ENCODE data around the gene TSPAN4.

Gene TSPAN4

DNA sequence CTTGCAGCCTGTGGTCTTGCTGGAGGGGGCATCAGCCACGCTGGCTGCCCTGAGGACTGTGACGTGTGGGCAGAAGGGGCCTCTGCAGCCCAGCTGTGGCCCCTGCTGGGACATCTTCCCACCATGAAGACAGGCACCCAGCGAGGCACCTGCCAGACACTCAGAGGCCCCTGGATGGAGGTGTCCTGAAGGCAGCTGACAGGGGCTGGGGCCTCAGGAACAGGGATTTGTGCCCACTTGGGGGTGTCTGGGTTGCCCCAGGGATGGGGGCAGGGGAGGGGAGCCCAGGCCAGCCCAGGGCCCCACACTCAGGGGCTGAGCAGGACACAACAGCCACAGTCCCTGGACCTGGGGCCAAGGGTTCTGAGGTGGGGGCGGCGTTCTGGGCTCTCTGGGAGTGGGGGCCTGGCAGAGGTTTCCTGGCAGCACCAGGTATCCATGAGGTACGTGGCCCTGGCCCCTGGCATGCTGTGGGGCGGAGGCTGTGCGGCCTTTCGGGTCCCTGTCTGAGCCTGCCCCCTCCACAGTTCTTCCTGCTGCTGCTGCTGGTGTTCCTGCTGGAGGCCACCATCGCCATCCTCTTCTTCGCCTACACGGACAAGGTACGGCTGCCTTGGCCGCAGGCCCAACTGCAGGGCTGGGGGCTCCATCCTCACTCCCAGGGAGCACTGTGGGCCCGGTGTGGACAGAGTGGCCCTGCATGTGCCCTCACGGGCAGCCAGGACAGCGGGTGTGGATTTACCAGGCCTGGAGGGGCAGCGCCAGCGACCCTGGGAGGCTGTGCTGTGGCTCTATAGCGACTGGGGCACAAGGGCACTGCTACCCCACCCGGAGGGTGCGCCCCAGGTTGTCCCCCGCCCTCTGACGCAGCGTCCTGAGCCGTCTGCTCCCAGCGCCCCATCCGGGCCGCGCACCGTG is 21.5 kb downstream of the TSPAN4 start:
- no peak for DNase-seq (ENCODE audit: low spot score)
- H3K36me3 Mint-ChIP-seq (ENCODE audit: low read depth) = no peaks in the 10 kb centered on the region
- no peaks in the 10 kb centered on the region for H3K27me3 Mint-ChIP-seq (ENCODE audit: low read depth)
- no peak overlapping the region for H3K27ac Mint-ChIP-seq
- no peaks in the 10 kb centered on the region for H3K9me3 Mint-ChIP-seq
- H3K4me1 Mint-ChIP-seq (ENCODE audit: low read depth) = no peaks in the 10 kb centered on the region
- no peak overlapping the region for H3K4me3 Mint-ChIP-seq

DNA sequence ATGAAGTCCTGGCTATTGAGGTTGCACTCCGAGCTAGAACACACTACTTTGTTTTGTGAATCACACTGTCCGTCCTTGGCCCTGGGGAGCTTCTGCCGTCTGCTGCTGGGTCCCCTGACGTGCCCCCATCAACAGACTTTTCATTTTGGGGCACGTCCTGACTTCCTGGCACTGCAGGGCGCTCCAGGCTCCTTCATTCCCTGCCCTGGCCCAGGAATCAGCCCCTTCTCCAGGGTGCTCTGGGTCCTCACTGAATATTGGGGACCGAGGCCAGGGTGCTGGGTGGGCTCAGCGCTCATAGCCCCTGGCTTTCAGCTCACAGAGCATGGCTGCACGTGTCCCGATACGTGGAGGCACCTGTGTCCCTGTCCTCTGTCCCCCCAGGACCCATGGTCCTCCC is 22.2 kb downstream of the TSPAN4 start:
- Mint-ChIP-seq H3K4me1 (ENCODE audit: low read depth) (no peaks in the 10 kb centered on the region), H3K36me3 (ENCODE audit: low read depth) (no peaks in the 10 kb centered on the region), H3K27ac (no peak overlapping the region), H3K27me3 (ENCODE audit: low read depth) (no peaks in the 10 kb centered on the region), H3K4me3 (no peak overlapping the region), H3K9me3 (no peaks in the 10 kb centered on the region)
- DNase-seq (ENCODE audit: low spot score) = no peak

DNA sequence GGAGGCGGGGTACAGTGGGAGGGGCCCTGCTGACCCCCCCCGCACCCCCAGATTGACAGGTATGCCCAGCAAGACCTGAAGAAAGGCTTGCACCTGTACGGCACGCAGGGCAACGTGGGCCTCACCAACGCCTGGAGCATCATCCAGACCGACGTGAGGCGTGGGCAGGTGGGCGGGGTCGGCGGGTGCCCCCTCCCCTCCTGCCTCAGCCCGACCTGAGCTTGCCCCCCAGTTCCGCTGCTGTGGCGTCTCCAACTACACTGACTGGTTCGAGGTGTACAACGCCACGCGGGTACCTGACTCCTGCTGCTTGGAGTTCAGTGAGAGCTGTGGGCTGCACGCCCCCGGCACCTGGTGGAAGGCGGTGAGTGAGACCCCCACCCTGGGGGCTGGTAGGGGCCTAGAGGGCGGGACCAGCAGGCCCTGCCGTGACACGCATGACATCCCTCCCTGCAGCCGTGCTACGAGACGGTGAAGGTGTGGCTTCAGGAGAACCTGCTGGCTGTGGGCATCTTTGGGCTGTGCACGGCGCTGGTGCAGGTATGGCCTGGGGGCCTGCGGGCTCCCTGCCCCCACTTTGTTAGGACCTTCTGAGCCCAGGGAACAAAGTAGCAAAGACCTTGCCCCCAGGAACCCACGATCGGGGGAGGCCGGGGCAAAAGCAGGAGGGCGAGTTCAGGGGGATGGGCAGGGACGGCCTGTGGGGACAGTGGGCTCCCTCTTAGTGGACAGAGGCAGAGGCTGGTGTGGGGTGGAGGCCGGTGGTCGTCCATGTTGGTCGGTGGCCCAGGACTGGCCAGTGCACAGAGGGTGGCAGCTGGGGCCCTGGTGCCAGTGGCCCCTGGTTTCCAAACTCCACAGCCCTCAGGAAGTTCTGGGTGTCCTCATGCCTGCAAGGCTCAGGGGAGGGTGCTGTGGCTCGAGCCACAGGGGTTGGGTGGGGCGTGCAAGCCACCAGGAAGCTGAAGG is 23.1 kb downstream of the TSPAN4 start:
- Mint-ChIP-seq H3K27ac (no peak overlapping the region), H3K9me3 (no peaks in the 10 kb centered on the region), H3K4me1 (ENCODE audit: low read depth) (no peaks in the 10 kb centered on the region), H3K36me3 (ENCODE audit: low read depth) (no peaks in the 10 kb centered on the region), H3K4me3 (no peak overlapping the region), H3K27me3 (ENCODE audit: low read depth) (no peaks in the 10 kb centered on the region)
- DNase-seq (ENCODE audit: low spot score) = no peak

DNA sequence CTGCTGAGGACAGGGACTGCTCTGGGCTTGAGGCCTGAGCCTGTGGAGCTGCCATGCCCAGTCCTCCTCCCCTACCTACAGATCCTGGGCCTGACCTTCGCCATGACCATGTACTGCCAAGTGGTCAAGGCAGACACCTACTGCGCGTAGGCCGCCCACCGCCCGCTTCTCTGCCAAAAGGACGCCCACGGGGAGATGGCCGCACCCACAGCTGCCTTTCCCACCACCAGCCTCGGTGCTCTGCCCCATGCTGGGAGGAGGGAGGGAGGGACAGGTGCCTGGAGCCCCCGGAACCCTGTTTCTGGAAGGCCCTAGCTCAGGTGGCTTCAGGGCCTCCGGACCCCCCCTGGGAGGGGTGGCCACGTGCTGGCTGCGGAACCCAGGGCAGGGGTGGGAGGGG is 23.8 kb downstream of the TSPAN4 start:
- Mint-ChIP-seq H3K27me3 (ENCODE audit: low read depth) (no peaks in the 10 kb centered on the region), H3K9me3 (no peaks in the 10 kb centered on the region), H3K27ac (no peak overlapping the region), H3K4me3 (no peak overlapping the region), H3K36me3 (ENCODE audit: low read depth) (no peaks in the 10 kb centered on the region), H3K4me1 (ENCODE audit: low read depth) (no peaks in the 10 kb centered on the region)
- no peak for DNase-seq (ENCODE audit: low spot score)

DNA sequence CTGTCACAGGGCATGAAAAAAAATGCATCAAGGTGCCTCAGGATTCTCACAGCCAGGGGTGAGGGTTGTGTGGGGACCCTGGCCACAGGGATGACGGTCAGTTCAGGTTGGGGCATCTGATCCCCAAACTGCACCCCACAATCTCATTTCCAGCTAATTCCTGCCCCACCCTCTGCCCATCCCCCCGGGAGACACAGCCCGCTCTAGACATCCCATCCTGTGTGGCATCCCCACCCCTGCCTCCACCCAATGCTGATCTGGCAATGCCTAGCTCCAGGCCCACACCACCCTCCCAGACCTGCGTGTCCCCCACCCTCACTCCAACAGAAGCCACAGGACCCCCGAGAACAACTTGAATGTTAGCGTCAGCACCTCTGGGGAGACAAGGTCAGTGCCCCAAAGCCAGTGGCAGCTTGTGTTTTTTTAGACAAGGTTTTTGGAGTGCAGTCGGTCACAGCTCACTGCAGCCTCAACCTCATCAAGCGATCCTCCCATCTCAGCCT is 25.3 kb downstream of the TSPAN4 start:
- Mint-ChIP-seq H3K4me3 (no peak overlapping the region), H3K9me3 (no peaks in the 10 kb centered on the region), H3K4me1 (ENCODE audit: low read depth) (no peaks in the 10 kb centered on the region), H3K27ac (no peak overlapping the region), H3K36me3 (ENCODE audit: low read depth) (no peaks in the 10 kb centered on the region), H3K27me3 (ENCODE audit: low read depth) (no peaks in the 10 kb centered on the region)
- no peak for DNase-seq (ENCODE audit: low spot score)

DNA sequence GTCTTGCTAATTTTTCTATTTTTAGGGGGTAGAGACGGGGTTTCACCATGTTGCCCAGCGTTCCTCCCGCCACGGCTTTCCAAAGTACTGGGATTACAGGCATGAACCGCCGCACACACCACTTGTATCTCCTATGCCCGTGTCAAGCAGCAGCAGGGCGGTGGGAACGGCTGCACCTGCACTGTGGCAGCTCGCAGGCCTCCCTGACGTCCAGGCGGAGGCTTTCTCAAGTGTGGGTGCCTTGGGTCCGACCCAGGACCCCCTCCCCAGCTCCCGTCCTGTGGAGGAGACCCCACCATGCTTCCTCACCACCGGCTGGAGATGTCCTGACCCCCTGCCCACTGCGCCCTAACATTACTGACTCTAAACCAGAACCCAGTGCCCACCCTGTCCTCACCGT is 25.7 kb downstream of the TSPAN4 start:
- Mint-ChIP-seq H3K4me3 (no peak overlapping the region), H3K9me3 (no peaks in the 10 kb centered on the region)

DNA sequence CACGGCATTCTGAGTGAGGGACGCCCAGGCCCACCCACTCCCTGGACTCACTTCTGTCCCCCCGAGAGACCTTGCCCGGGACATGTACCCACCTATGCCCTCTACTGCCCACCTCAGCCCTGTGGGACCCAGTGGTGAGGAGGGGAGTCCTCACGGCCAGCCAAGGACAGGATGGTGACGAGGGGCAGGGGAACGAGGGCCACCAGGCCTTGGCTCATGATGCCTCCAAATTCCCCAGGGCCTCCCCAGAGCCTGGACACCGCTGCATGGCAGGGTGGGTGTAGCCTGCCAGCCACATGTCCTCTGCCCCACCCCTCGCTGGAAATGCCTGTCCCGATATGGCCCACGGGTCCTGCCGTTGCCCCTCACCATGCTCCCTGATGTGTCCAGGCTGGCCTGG is 26.1 kb downstream of the TSPAN4 start:
- Mint-ChIP-seq H3K27ac (no peak overlapping the region), H3K27me3 (ENCODE audit: low read depth) (no peaks in the 10 kb centered on the region), H3K9me3 (no peaks in the 10 kb centered on the region), H3K4me1 (ENCODE audit: low read depth) (no peaks in the 10 kb centered on the region), H3K4me3 (no peak overlapping the region), H3K36me3 (ENCODE audit: low read depth) (no peaks in the 10 kb centered on the region)
- no peak for DNase-seq (ENCODE audit: low spot score)

More for the DNA sequence above, 25.7 kb downstream of the TSPAN4 start:
- no peak for DNase-seq (ENCODE audit: low spot score)
- no peaks in the 10 kb centered on the region for H3K36me3 Mint-ChIP-seq (ENCODE audit: low read depth)
- H3K4me1 Mint-ChIP-seq (ENCODE audit: low read depth) = no peaks in the 10 kb centered on the region
- H3K27me3 Mint-ChIP-seq (ENCODE audit: low read depth) = no peaks in the 10 kb centered on the region
- H3K27ac Mint-ChIP-seq = no peak overlapping the region

DNA sequence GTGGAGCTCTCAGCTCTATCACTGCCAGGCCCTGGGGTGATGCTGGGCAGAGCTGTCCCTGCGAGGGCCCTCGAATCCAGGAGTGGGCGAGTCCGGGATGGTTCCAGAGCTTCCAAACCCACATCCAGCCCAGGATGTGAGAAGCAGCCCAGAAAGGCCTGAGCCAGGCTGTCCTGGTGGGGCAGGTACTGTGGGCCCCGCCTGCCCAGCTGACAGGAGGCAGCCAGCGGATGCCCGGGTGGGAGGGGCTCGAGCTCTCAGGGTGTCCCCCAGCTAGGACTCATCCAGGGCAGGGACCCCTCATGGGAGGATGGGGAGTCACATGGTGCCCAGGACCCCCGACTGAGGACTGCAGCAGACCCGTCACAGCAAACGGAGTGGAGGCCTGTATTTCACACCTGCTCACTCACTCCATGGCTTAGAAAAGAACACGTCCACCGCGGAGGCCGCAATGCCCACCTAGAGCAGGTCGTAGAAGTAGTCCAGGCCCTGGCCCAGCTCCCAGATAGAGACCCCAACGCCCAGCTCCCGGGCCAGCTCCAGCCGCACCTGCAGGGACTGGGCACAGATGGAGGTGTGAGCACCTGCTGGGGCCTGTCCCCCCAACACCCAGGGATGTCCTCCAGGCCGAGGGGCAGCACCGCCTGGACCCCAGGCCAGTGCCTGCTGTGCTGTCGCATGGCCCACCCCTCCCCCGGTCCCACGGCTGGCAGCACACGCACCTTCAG is 26.9 kb downstream of the TSPAN4 start:
- H3K9me3 Mint-ChIP-seq = no peaks in the 10 kb centered on the region
- no peaks in the 10 kb centered on the region for H3K36me3 Mint-ChIP-seq (ENCODE audit: low read depth)
- no peaks in the 10 kb centered on the region for H3K27me3 Mint-ChIP-seq (ENCODE audit: low read depth)
- DNase-seq (ENCODE audit: low spot score) = no peak
- H3K4me3 Mint-ChIP-seq = no peak overlapping the region
- no peak overlapping the region for H3K27ac Mint-ChIP-seq
- H3K4me1 Mint-ChIP-seq (ENCODE audit: low read depth) = no peaks in the 10 kb centered on the region

DNA sequence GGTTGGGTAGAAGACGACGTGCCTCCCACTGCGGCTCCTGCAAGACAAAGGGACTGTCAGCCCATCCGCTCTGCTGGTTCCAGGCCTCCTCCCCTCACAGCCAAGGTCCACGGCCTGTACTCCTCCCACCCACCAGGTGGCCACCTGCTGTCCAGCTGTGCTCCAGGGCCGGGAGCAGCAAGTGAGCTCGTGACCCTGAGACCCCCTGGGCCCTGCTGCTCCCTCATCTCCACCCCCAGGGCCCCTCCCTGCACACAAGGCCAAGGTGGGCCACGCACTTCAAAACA is 27.4 kb downstream of the TSPAN4 start:
- no peaks in the 10 kb centered on the region for H3K4me1 Mint-ChIP-seq (ENCODE audit: low read depth)
- no peaks in the 10 kb centered on the region for H3K9me3 Mint-ChIP-seq
- no peak for DNase-seq (ENCODE audit: low spot score)
- no peaks in the 10 kb centered on the region for H3K27me3 Mint-ChIP-seq (ENCODE audit: low read depth)
- H3K27ac Mint-ChIP-seq = no peak overlapping the region
- H3K4me3 Mint-ChIP-seq = no peak overlapping the region
- H3K36me3 Mint-ChIP-seq (ENCODE audit: low read depth) = no peaks in the 10 kb centered on the region

DNA sequence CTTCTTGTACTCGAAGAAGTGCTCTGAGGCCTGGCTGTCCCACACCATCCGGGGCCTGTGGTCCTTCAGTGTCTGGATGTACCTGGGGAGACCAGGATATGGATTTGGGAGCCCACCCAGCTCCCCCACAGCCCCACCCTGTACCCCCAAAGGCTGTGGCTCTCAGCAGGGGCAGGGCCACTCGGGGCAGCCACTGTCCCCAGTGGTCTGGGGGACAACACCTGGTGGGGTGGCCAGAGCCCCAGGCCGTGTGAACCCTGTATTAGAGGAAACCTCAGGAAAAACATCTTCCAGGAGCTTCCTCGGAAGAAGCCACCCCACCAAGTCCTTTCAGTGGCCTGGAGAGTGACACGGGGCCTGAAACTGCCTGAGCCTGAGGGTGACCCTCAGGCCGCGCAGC is 27.8 kb downstream of the TSPAN4 start:
- no peaks in the 10 kb centered on the region for H3K9me3 Mint-ChIP-seq
- no peaks in the 10 kb centered on the region for H3K27me3 Mint-ChIP-seq (ENCODE audit: low read depth)
- H3K36me3 Mint-ChIP-seq (ENCODE audit: low read depth) = no peaks in the 10 kb centered on the region
- no peaks in the 10 kb centered on the region for H3K4me1 Mint-ChIP-seq (ENCODE audit: low read depth)
- DNase-seq (ENCODE audit: low spot score) = no peak
- no peak overlapping the region for H3K4me3 Mint-ChIP-seq
- H3K27ac Mint-ChIP-seq = no peak overlapping the region

DNA sequence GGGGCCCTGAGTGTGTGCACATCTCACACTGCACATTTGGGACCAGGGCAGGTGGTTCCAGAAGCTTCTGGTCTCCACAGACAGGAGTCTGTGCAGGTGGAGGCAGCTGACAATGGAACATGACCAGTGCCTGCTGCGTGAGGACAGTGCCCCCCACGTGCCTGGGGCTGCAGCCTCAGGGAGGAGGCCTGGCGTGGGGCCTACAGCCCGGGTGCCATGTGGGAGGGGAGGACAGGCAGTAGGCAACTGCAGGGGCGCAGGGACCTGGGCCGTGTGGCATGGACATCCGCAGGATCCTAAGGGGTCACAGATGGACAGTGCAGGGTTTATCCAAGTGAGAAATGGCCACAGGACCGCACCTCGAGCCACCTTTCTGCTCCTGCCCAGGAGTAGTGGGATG is 28.8 kb downstream of the TSPAN4 start:
- DNase-seq (ENCODE audit: low spot score) = no peak
- Mint-ChIP-seq H3K27ac (no peak overlapping the region), H3K27me3 (ENCODE audit: low read depth) (no peaks in the 10 kb centered on the region), H3K4me1 (ENCODE audit: low read depth) (no peaks in the 10 kb centered on the region), H3K4me3 (no peak overlapping the region), H3K9me3 (no peaks in the 10 kb centered on the region), H3K36me3 (ENCODE audit: low read depth) (no peaks in the 10 kb centered on the region)

DNA sequence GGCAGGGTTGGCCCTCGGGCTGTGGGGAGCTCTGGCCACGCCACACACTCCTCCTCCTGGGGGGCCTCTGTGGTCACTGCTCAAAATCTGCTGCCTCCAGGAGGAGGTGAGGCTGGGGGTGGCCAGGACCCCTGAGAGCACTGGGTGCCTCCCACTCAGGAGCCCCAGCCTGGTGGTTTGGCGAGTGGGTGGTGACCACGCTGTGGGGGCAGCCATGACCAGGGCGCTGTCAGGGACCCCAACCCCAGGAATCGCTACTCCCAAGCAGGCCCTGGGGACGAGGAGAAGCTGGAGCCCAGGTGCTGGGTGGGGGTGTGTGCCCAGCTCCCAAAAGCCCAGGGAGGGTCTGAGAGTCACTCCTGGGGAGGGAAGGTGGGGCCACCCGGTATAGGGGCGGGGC is 30.1 kb downstream of the TSPAN4 start:
- Mint-ChIP-seq H3K27ac (no peak overlapping the region), H3K9me3 (no peaks in the 10 kb centered on the region), H3K36me3 (ENCODE audit: low read depth) (no peaks in the 10 kb centered on the region), H3K27me3 (ENCODE audit: low read depth) (no peaks in the 10 kb centered on the region), H3K4me3 (no peak overlapping the region), H3K4me1 (ENCODE audit: low read depth) (no peaks in the 10 kb centered on the region)
- DNase-seq (ENCODE audit: low spot score) = no peak

DNA sequence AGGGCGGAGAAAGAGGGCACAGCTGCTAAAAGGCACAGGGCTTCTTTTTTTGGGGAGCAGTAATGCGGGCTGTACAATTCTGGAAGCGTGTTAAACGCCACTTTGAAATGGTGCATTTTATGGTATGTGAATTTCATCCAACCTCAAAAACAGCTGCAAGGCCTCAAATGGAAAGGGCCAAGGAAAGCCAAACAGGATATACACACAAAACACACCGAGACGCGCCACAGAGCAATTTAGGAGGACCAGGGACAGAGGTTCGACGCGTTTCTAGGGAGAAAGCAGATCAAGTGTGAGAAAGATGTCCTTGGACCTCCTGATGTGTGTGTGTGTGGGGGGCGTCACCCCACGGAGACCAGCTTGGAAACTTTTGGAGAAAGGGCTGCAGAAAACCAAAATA is 31.1 kb downstream of the TSPAN4 start:
- no peak overlapping the region for H3K4me3 Mint-ChIP-seq
- H3K27me3 Mint-ChIP-seq (ENCODE audit: low read depth) = no peaks in the 10 kb centered on the region
- H3K9me3 Mint-ChIP-seq = no peaks in the 10 kb centered on the region
- H3K4me1 Mint-ChIP-seq (ENCODE audit: low read depth) = no peaks in the 10 kb centered on the region
- DNase-seq (ENCODE audit: low spot score) = no peak
- H3K36me3 Mint-ChIP-seq (ENCODE audit: low read depth) = no peaks in the 10 kb centered on the region
- no peak overlapping the region for H3K27ac Mint-ChIP-seq

DNA sequence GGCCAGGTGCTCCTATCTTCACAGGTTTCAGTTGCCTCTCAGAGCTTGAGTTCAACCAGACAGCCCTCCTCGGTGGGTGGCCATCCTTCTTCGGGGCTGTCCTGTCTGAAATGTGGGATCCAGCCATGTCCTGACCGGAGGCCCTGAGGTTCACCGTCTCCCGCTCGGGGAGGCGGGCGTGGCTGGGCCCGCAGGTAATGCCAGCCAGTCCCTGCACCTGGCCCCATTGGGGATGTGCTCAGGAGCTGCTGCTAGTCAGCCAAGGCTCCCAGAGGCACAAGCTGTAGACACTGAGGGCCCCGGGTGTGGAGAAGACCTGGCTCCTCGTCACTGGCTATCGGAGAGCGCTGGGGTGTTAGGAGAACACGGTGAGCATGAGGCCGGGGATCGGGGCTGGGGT is 32.6 kb downstream of the TSPAN4 start:
- Mint-ChIP-seq H3K36me3 (ENCODE audit: low read depth) (peaks cover 3% of the 10 kb centered on the region), H3K4me1 (ENCODE audit: low read depth) (no peaks in the 10 kb centered on the region), H3K27ac (no peak overlapping the region), H3K9me3 (no peaks in the 10 kb centered on the region), H3K27me3 (ENCODE audit: low read depth) (no peaks in the 10 kb centered on the region), H3K4me3 (no peak overlapping the region)
- no peak for DNase-seq (ENCODE audit: low spot score)

Data from T-helper 2 cell treated with Interferon-gamma antibody and Interleukin-4, amounts not matched to agents 5 μg/mL and 100 μg/mL, for 36 hours (primary cell).